ENCODE data around the gene RBM38.

RBM38 gene

GRCh38 chr20:57374931-57375651, 16.1 kb upstream of the RBM38 start:
- Histone ChIP-seq H3K36me3 (ENCODE audit: control insufficient read depth in 2 of 2, insufficient read depth in 2 of 2, low read length in 2 of 2) (peaks cover 71 to 74% of the 10 kb centered on the region in 2 donors), H3K4me3 (ENCODE audit: low read length in 2 of 2) (no peak overlapping the region), H3K27ac (ENCODE audit: low read length) (peak overlapping the region; percentile 18), H3K27me3 (ENCODE audit: control insufficient read depth in 1 of 2, insufficient read depth in 2 of 2, low read length in 2 of 2) (no peaks in the 10 kb centered on the region), H3K9ac (ENCODE audit: low read length in 2 of 2) (no peak overlapping the region), H3K4me1 (ENCODE audit: control insufficient read depth, insufficient read depth, low read length) (peaks cover 3% of the 10 kb centered on the region), H3K9me3 (ENCODE audit: control insufficient read depth in 2 of 2, low read length in 2 of 2) (no peaks in the 10 kb centered on the region)

GRCh38 chr20:57375652-57376230, 15.5 kb upstream of the RBM38 start:
- peaks cover 71 to 74% of the 10 kb centered on the region in 2 donors for H3K36me3 ChIP-seq (ENCODE audit: control insufficient read depth in 2 of 2, insufficient read depth in 2 of 2, low read length in 2 of 2)
- no peaks in the 10 kb centered on the region for H3K9me3 ChIP-seq (ENCODE audit: control insufficient read depth in 2 of 2, low read length in 2 of 2)
- H3K4me1 ChIP-seq (ENCODE audit: control insufficient read depth, insufficient read depth, low read length), result peaks cover 3% of the 10 kb centered on the region
- no peak overlapping the region for H3K9ac ChIP-seq (ENCODE audit: low read length in 2 of 2)
- no peaks in the 10 kb centered on the region for H3K27me3 ChIP-seq (ENCODE audit: control insufficient read depth in 1 of 2, insufficient read depth in 2 of 2, low read length in 2 of 2)
- no peak overlapping the region for H3K4me3 ChIP-seq (ENCODE audit: low read length in 2 of 2)
- peak overlapping the region; percentile 18 for H3K27ac ChIP-seq (ENCODE audit: low read length)

- Histone ChIP-seq H3K27me3 (ENCODE audit: control insufficient read depth in 1 of 2, insufficient read depth in 2 of 2, low read length in 2 of 2) (no peaks in the 10 kb centered on the region), H3K4me1 (ENCODE audit: control insufficient read depth, insufficient read depth, low read length) (peaks cover 3% of the 10 kb centered on the region), H3K9me3 (ENCODE audit: control insufficient read depth in 2 of 2, low read length in 2 of 2) (no peaks in the 10 kb centered on the region), H3K4me3 (ENCODE audit: low read length in 2 of 2) (no peak overlapping the region), H3K9ac (ENCODE audit: low read length in 2 of 2) (no peak overlapping the region), H3K36me3 (ENCODE audit: control insufficient read depth in 2 of 2, insufficient read depth in 2 of 2, low read length in 2 of 2) (peaks cover 57 to 59% of the 10 kb centered on the region in 2 donors), H3K27ac (ENCODE audit: low read length) (peak overlapping the region; percentile 2)
These were observed 13.8 kb upstream of the RBM38 start for GRCh38 chr20:57377350-57377749.

GRCh38 chr20:57378107-57378506, 13.1 kb upstream of the RBM38 start:
- H3K9ac ChIP-seq (ENCODE audit: low read length in 2 of 2), result no peak overlapping the region
- peak overlapping the region; percentile 2 for H3K27ac ChIP-seq (ENCODE audit: low read length)
- no peak overlapping the region for H3K4me3 ChIP-seq (ENCODE audit: low read length in 2 of 2)
- no peaks in the 10 kb centered on the region for H3K9me3 ChIP-seq (ENCODE audit: control insufficient read depth in 2 of 2, low read length in 2 of 2)
- peaks cover 51 to 52% of the 10 kb centered on the region in 2 donors for H3K36me3 ChIP-seq (ENCODE audit: control insufficient read depth in 2 of 2, insufficient read depth in 2 of 2, low read length in 2 of 2)
- H3K27me3 ChIP-seq (ENCODE audit: control insufficient read depth in 1 of 2, insufficient read depth in 2 of 2, low read length in 2 of 2), result no peaks in the 10 kb centered on the region
- peaks cover 3% of the 10 kb centered on the region for H3K4me1 ChIP-seq (ENCODE audit: control insufficient read depth, insufficient read depth, low read length)

- H3K27ac ChIP-seq (ENCODE audit: low read length), result no peak overlapping the region
- no peak overlapping the region for H3K4me3 ChIP-seq (ENCODE audit: low read length in 2 of 2)
- H3K4me1 ChIP-seq (ENCODE audit: control insufficient read depth, insufficient read depth, low read length), result peaks cover 3% of the 10 kb centered on the region
- no peaks in the 10 kb centered on the region for H3K27me3 ChIP-seq (ENCODE audit: control insufficient read depth in 1 of 2, insufficient read depth in 2 of 2, low read length in 2 of 2)
- peaks cover 46 to 47% of the 10 kb centered on the region in 2 donors for H3K36me3 ChIP-seq (ENCODE audit: control insufficient read depth in 2 of 2, insufficient read depth in 2 of 2, low read length in 2 of 2)
- no peak overlapping the region for H3K9ac ChIP-seq (ENCODE audit: low read length in 2 of 2)
- no peaks in the 10 kb centered on the region for H3K9me3 ChIP-seq (ENCODE audit: control insufficient read depth in 2 of 2, low read length in 2 of 2)
These were observed 12.4 kb upstream of the RBM38 start for GRCh38 chr20:57378646-57379262.

- H3K4me3 ChIP-seq (ENCODE audit: low read length in 2 of 2), result no peak overlapping the region
- peaks cover 45% of the 10 kb centered on the region in 2 donors for H3K36me3 ChIP-seq (ENCODE audit: control insufficient read depth in 2 of 2, insufficient read depth in 2 of 2, low read length in 2 of 2)
- no peaks in the 10 kb centered on the region for H3K9me3 ChIP-seq (ENCODE audit: control insufficient read depth in 2 of 2, low read length in 2 of 2)
- no peak overlapping the region for H3K27ac ChIP-seq (ENCODE audit: low read length)
- peaks cover 3% of the 10 kb centered on the region for H3K4me1 ChIP-seq (ENCODE audit: control insufficient read depth, insufficient read depth, low read length)
- H3K9ac ChIP-seq (ENCODE audit: low read length in 2 of 2), result no peak overlapping the region
- no peaks in the 10 kb centered on the region for H3K27me3 ChIP-seq (ENCODE audit: control insufficient read depth in 1 of 2, insufficient read depth in 2 of 2, low read length in 2 of 2)
These were observed 11.9 kb upstream of the RBM38 start for GRCh38 chr20:57379263-57379647.

- H3K36me3 ChIP-seq (ENCODE audit: control insufficient read depth in 2 of 2, insufficient read depth in 2 of 2, low read length in 2 of 2), result peaks cover 36 to 40% of the 10 kb centered on the region in 2 donors
- no peaks in the 10 kb centered on the region for H3K9me3 ChIP-seq (ENCODE audit: control insufficient read depth in 2 of 2, low read length in 2 of 2)
- H3K9ac ChIP-seq (ENCODE audit: low read length in 2 of 2), result no peak overlapping the region
- H3K27ac ChIP-seq (ENCODE audit: low read length), result no peak overlapping the region
- no peak overlapping the region for H3K4me3 ChIP-seq (ENCODE audit: low read length in 2 of 2)
- no peaks in the 10 kb centered on the region for H3K27me3 ChIP-seq (ENCODE audit: control insufficient read depth in 1 of 2, insufficient read depth in 2 of 2, low read length in 2 of 2)
- no peaks in the 10 kb centered on the region for H3K4me1 ChIP-seq (ENCODE audit: control insufficient read depth, insufficient read depth, low read length)
These were observed 11.0 kb upstream of the RBM38 start for GRCh38 chr20:57380081-57380750.

GRCh38 chr20:57381596-57382503, 9.3 kb upstream of the RBM38 start:
- Histone ChIP-seq H3K36me3 (ENCODE audit: control insufficient read depth in 2 of 2, insufficient read depth in 2 of 2, low read length in 2 of 2) (peaks cover 27 to 29% of the 10 kb centered on the region in 2 donors), H3K27me3 (ENCODE audit: control insufficient read depth in 1 of 2, insufficient read depth in 2 of 2, low read length in 2 of 2) (no peaks in the 10 kb centered on the region), H3K4me3 (ENCODE audit: low read length in 2 of 2) (no peak overlapping the region), H3K27ac (ENCODE audit: low read length) (no peak overlapping the region), H3K4me1 (ENCODE audit: control insufficient read depth, insufficient read depth, low read length) (no peaks in the 10 kb centered on the region), H3K9ac (ENCODE audit: low read length in 2 of 2) (no peak overlapping the region), H3K9me3 (ENCODE audit: control insufficient read depth in 2 of 2, low read length in 2 of 2) (no peaks in the 10 kb centered on the region)

- Histone ChIP-seq H3K27ac (ENCODE audit: low read length) (no peak overlapping the region), H3K9me3 (ENCODE audit: control insufficient read depth in 2 of 2, low read length in 2 of 2) (no peaks in the 10 kb centered on the region), H3K36me3 (ENCODE audit: control insufficient read depth in 2 of 2, insufficient read depth in 2 of 2, low read length in 2 of 2) (peaks cover 20 to 25% of the 10 kb centered on the region in 2 donors), H3K9ac (ENCODE audit: low read length in 2 of 2) (no peak overlapping the region), H3K27me3 (ENCODE audit: control insufficient read depth in 1 of 2, insufficient read depth in 2 of 2, low read length in 2 of 2) (no peaks in the 10 kb centered on the region), H3K4me1 (ENCODE audit: control insufficient read depth, insufficient read depth, low read length) (no peaks in the 10 kb centered on the region), H3K4me3 (ENCODE audit: low read length in 2 of 2) (no peak overlapping the region)
These were observed 8.7 kb upstream of the RBM38 start for GRCh38 chr20:57382516-57382915.

Data from stomach smooth muscle (tissue), 2 donors.